ENCODE results near the gene CCNC.

DNA sequence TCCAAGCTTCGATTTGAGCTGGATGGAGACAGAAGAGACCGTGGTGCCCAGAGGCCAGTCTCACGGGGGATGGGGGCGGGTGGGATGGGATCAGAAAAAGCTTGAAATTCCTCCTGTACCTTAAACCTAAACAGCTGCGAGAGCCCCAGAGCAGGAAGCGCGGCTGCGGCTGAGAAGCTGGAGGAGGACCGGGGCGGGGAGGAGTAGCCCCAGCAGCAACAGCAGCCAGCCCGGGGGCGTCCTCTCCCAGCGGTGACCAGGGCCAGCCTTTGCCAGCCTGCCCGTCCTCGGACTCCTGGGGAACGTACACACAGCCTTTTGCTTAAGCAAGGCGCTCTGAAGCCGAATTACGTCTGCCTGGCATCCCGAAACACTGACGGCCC, 20.8 kb upstream of the CCNC start:
- no peak for TF ChIP-seq POLR2AphosphoS5 (IDR thresholded peaks at IDR 0.05; ENCODE audit: low read depth, low read length)
- no peak for TF ChIP-seq POLR2A (IDR thresholded peaks at IDR 0.05; ENCODE audit: low read depth, low read length)
- no peak for TF ChIP-seq PAX5 (IDR thresholded peaks at IDR 0.05; ENCODE audit: insufficient read depth, low read length, severe bottlenecking)
- no peak for TF ChIP-seq SPI1 (IDR thresholded peaks at IDR 0.05; ENCODE audit: low read depth, low read length)
